ENCODE results near the gene RGL4.
"Not testable (repeated sequence)": the region's sequence is repeated elsewhere in the genome, so short reads cannot be mapped to it uniquely, and the experiment has no call there.

RGL4 gene, protein sequence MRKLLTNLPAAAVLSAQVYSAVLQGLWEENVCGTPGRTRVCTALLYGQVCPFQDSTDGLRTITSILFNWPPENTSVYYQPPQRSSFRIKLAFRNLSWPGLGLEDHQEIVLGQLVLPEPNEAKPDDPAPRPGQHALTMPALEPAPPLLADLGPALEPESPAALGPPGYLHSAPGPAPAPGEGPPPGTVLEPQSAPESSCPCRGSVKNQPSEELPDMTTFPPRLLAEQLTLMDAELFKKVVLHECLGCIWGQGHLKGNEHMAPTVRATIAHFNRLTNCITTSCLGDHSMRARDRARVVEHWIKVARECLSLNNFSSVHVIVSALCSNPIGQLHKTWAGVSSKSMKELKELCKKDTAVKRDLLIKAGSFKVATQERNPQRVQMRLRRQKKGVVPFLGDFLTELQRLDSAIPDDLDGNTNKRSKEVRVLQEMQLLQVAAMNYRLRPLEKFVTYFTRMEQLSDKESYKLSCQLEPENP

DNA sequence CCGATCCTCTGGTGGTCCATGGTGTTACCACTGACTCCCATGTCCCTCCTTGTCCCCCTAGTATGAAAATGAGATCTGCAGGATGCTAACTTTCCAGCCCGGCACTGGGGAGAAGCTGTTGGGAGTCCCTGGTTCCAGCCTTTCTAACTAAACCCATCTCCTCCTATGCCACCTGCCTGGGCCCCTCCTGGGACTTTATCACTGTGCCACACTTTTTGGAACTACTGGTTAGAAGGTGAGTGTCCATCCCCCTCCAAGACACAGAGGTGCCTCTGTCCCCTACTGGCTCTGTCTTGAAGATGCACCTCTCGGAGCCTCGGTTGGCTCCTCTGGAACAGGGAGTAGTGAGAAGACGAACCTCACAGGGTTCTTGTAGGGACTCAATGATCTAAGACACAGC, at the start of gene RGL4:
Gene RGL4 (plus strand): TSS at position 301 of the 400 bp plus-strand sequence. CDS start 1,018 bp downstream, outside the sequence.
- no peak for DNase-seq

DNA sequence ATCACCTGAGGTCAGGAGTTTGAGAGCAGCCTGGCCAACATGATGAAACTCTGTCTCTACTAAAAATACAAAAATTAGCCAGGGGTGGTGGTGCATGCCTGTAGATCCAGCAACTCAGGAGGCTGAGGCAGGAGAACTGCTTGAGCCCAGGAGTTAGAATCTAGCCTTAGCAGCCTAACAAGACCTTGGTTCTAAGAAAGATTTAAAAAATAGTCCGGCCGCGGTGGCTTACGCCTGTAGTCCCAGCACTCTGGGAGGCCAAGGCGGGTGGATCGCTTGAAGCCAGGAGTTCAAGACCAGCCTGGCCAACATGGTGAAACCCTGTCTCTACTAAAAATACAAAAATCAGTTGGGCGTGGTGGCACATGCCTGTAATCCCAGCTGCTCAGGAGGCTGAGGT, 44.3 kb upstream of the RGL4 start:
- DNase-seq = not testable (repeated sequence)

DNA sequence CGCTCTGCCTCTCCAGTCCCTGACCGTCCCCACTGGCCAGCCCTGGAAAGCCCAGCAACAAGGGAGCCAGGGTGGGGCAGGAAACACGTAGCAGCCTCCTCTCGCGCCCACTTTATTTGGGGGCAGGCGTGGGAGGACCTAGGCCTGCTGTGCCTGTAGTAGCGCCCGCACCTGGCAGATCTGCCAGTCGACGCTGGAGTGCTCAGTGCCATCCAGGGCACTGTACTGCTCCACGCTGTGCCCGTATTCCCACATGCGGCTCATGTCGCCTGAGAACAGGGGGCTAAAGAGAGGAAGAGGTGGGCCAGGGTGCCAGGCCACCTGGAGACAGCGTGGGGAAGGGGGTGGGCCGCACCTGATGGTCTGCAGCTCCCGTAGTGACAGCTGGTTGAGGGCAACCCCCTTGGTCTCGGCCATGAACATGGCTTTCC, 41.7 kb upstream of the RGL4 start:
- no peak for DNase-seq

DNA sequence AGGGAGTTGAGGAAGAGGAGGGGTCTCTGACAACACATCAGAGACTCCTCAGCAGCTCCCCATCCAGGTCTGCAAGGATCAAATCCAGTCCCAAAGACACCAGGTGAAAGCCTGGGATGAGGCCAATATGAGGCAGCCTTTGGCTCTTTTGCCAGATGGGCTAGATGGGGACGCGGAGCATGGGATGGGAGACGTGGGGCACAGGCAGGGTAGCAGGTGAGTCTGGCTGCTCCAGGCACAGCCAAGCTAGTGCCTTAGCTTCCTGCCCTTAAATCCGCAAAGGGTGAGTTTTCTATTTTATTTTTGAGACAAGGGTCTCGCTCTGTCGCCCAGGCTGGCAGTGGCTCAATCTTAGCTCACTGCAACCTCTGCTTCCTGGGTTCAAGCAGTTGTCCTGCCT, 39.1 kb upstream of the RGL4 start:
- DNase-seq = no peak

DNA sequence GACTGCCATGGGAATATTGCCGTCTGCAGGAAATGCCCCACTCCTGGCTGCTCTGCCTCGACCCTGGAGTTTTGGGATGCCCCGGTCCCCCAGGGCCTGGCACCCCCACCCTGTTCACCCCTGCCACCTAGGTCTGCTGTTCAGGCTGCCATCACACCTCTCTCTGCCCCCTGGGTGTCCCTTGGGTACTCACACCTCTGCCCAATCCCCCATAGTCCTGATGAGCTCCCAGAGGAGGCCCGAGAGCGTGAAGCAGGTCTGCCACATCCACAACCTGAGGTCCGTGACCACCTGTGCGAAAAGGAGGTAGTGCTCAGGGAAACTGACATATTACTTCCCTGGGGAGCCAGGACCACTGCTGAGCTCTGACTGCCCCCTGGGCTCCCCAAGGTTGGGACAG, 38.5 kb upstream of the RGL4 start:
- no peak for DNase-seq

DNA sequence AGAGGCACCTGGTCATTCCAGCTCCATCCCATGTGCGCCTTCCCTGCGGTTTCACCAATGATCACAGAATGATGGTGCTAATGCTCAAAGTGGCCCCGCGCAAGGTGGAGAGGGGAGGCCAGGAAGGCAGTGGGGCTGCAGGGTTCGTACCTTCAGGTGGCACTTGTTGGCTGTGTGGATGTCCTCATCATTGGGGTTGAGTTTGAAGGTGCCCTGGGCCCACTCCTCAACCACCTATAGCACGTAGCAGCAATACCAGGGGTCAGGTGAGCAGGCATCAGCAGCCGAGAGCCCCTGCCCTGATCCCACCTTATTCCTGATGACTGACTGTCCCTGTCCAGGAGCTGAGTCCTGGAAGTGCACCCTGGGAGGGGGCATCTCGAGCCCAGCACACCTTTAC, 38.1 kb upstream of the RGL4 start:
- no peak for DNase-seq

DNA sequence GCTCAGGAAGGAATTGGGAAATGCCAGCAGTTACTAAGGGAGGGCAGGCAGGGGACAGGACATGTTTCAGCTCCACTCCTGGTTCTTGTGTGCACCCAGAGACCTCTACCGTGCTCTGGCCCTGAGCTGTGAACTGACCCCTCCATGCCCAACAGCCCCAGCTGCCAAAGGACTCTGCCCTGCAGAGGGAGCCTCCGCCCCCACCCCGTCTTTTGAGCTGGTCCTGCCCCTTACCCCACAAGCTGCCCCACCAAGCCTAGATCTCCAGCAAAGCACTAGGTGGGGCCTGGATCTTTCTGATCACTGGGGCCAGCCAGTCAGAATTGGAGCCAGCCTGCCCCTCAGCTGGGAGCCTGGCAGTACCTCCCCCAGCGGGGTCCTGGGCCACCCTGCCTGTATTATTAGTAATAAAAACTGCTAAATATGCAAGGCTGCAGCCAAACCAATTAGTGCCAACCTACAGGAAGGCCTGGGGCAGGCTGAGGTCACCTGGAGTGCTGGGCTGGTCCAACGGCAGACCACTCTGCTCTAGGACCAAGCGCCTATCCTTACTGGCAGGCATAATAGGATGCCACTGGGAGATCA, 34.8 kb upstream of the RGL4 start:
- DNase-seq = no peak

DNA sequence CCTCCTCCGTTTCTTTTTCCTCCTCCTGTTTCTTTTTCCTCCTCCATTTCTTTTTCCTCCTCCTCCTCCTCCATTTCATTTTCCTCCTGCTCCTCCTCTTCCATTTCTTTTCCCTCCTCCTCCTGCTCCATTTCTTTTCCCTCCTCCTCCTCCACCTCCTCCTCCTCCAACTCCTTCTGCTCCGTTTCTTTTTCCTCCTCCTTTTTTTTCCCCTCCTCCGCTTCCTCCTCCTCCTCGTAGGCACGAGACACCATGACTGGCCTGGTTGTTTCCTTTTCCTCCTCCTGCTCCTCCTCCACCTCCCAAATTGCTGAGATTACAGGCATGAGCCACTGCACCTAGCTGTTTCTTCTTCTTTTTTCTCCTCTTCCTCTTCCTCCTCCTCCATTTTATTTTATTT, 33.1 kb upstream of the RGL4 start:
- no peak for DNase-seq

DNA sequence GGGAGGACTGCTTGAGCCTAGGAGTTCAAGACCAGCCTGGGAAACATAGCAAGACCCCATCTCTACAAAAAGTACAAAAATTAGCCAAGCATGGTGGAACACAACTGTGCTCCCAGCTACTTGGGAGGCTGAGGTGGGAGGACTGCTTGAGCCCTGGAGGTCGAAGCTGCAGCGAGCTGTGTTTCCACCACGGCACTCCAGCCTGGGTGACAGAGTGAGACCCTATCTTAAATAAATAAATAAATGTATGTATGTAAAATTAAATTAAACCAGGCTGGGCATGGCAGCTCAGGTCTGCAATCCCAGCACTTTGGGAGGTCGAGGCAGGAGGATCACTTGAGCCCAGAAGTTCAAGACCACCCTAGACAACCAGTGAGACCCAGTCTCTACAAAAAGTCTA, 30.4 kb upstream of the RGL4 start:
- not testable (repeated sequence) for DNase-seq

DNA sequence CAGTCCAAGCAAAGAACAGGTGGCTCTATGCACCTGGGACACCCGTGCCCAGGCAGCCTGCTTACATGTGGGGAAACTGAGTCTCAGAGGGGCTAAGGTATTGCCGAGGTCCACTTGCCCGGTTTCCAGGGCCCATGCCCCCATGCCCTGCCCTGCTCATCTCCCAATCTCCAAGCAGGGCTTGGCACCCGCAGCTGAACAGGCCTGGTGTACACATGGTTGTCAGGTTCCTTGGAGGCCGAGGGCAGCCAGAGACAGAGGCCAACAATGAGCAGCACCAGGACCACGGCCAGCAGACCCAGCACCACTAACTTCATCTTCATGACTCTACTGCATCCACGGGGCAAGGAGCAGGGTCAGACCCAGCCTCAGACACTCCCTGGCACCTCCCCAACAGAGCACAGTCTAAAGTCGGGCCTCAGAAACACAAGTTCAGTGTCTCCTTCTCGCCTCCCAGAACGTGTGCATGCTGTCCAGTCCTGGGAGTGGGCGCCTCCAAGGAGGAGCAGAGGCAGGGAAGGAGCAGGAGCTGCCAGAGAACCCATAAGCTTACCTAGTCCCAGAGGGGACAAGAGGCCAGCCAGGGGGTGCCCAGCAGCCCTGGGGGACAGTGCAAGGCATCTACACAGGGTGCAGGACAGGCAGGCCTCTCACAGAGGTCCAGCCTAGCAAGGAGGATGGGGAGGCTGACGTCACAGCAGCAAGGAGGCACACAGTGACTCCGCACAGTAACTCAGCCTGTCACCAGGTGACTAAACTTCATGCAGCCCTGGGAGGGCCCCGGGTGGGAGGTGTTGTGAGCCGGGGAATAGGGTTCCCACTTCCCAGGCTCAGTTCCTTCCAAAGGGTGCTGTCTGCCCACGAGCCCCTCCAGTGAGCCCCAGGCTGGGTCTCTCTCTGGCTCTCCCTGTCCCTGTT, 20.2 kb upstream of the RGL4 start:
- no peak for DNase-seq

DNA sequence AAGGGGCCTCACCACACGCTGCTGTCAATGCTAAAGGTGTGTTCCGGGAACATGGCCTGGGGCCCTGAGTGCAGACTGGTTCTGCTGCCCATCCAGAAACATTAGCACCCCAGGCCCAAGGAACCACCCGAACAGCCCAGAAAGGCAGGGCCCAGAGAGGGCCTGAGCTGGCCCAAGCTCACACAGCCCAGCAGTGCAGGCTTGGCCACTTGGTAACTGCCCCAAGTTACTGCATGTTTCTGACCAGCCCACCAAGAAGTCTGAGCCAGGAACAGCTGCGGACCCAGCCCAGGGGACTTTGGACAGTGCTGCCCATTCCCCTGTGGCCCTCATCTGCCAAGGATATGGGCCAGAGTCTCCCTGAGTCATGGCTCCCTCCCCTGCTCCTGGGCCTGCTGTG, 19.4 kb upstream of the RGL4 start:
- DNase-seq = not testable (repeated sequence)

DNA sequence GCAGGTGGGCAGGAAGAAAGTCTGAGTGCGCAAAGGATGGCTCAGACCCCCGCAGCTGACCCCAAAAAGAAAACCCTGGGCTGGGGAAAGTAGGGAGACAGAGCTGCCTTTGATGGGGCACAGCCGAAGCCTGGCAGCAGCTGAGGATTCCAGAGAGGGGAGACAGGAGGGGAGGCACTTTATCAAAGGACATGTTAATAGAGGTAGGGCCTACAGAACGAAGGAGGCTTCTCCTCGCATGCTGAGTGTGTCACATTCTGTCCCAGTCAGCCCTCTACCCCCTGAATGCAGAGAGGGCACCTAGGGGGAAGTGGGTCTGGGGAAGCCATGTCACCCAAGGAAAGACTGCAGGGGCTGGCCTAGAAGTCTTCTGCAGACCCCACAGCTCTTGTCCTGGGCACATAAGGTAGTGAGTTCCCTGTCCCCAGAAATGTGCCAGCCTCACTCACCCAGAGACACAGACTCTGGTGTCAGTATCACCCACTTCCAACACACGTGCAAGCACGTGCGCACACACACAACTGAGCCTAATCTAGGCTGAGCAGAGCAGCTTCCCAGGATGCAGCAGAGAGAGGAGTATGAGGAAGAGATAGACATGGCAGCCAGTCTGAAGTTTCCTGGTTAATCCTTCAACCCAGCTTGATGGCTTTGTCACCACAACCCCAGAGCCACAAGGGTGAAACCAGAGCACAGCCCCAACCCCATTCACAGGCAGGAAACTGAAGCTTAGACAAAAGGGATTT, 18.3 kb upstream of the RGL4 start:
- not testable (repeated sequence) for DNase-seq

DNA sequence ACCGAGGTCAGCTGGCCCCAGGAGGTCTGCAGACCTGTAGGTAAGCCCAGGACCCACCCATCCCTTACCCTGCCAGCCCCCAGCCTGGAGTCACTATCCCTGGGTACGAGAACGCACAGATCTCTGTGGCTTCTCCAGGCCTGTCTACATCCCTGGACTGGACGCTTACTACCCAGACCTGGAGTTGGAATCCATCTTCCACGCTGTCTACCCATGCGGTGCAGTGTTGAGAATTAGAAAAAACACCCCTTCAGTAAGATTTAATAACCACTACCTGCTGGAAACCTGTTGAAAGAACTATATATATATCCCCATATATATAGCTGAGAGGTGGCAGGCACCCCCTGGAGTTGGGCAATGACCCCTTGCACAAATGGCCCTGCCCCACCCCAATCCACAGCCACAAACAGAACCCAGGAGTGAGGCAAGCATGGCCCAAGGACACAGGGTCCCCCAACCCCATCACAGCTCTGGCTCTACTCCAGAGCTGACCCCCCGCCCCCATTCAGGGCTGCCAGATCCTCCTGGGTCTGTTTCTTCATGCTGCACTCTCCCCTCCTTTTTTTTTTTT, 17.7 kb upstream of the RGL4 start:
- no peak for DNase-seq

DNA sequence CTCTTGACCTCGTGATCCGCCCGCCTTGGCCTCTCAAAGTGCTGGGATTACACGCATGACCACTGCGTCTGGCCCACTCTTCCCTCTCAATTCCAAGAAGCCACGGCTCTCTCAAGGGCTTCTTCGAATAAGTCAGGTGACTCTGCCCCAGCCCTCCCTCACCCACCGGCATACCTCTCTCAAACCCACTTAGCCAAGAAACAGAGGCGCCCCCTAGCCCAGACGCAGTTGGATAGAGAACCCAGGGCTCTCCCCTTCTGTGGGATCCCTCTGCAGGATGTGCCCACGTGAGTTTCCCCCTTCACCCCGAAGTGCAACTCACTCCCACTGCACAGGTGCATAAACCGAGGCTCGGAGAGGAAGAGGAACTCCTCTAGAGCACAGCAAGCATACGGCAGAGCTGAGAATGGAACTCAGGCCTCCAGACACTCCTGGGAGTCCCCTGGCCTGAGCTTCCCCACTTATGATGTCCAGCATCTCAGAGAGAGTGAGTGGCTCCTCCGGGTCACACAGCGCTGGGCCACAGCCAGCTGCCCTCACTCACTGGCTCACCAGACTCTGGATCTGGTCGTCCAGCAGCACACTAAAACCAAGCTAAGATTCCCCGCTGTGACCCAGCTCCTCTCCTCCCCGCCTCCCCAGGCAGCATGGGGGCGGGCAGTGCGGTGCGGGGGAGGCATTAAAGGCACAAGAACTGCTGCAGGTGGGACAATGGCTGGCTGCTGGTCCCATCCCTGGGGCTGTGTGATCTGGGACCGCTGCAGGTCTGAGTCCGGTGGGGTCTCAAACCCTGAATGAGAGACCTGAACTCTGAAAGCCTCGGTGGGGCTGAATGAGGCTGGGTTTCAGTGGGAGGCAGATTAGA, 16.8 kb upstream of the RGL4 start:
- no peak for DNase-seq

DNA sequence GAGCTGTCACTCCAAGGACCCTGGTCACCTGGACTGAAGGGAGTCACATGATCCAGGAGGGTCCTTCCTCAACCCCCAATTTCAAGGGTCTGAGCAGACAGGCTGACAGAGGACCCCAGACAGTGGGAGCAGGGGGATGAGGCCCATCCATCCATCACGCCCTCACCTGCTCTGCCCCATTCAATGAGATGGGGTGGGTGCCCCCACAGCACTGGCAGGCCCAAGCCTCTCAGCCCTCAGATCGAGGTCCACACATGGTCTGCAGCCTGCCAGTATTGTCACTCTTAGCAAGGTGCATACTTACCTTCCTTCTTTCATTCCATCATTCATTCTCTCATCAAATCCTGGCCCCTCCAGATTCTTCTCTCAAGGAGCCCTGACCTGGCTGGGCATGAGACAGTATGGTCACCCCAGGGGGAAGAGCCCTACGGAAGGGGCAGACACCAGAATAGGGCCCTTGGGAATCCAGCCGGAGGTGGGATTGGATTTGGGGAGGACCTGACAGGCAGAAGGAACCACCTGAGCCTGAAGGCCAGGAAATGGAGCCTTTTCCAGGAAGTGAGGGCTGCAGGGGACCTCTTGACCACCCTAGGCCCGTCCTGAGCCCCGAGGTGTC, 15.8 kb upstream of the RGL4 start:
- not testable (repeated sequence) for DNase-seq

DNA sequence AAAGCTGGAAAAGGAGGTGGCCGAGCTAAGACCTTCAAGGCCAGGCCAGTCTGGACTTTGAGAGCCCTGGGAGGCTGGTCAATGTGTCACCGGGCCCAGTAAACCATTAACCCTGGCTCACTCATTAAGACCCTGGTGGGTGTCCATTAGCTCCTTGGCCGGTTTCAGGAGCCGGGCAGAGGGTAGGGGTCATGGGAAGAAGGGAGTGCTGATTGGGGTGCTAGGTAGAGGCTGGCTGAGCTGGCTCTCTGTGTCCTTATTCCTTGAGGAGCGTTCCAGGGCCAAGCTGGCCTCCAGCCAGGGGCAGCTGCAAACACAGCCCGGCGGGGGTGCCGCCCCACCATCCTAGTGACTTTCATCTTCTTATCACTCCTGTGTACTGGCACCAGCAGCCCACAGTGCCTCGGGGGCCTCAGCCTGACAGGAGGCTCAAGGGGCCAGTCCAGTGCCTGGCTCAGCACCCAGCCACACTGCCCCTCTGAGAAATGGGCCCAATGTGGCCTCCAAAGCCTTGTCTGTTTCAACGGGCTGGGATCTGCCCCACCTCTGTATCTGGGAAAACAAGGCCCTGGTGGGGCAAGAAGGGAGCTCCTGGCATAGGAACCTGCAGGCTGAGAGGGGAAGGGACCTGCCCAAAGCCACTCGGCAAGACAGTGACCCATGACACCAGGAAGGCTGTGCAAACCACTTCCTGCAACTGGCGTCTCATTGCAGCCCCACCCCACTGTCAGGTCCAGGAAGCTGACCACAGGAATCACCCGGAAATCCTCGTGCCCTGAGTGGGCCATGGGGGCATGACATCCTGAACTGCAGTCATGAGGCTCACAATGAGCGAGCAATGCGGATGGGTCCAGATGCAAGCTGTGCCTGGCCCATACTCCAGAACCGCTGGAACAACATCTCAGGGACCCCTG, 15.1 kb upstream of the RGL4 start:
- no peak for DNase-seq

DNA sequence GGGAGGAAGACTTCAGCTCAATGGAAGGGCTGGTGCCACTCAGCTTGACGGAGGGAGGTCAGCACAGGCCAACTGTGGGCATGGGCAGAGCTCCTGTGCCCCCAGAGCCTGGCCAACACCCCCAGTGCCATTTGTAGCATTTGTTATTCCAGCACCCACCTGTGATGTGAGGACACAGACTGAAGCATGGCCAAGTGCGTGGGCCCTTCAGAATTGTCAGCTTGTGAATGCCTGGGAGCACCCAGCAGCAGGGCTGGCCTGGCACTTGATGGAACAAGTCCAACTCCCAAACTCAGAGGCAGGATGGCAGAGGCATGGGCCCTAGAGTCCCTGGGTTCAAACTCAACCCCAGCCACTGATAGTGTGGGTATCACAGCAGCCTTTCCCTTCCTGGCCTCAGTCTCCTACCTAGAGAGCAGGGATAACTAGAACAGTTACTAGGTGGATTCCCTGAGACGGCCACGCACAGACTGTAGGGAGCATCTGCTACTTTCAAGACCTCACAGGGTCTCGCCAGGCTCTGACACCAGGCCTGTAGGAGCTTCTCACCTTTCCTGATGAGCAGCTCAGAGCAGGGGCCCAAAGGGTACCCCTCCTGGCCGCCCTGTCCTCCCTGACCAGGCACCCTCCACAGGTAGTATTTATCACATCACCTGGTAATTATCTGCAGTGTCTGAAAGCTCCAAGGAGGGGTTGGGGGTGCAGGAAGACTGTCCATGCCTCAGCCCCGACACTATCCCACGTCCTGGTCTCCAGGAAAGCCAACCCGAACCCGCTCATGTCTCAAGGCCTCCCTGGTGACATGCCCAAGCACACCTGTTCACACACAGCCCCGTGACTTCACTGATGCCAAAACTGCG, 13.7 kb upstream of the RGL4 start:
- not testable (repeated sequence) for DNase-seq

DNA sequence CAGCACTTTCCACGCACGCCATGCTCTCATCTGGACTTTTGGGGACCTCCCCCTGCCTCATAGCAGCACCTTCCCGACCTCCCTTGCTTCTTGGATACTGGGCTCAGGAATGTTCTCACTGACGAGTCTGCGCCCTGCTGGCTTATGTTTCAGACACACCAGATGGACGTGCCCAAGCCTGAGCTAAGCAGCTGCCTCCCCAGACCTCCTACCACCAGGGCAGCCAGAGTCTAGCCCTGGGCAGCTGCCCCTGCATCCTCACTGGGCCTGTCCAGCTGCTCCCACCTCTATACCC, 13.2 kb upstream of the RGL4 start:
- no peak for DNase-seq

DNA sequence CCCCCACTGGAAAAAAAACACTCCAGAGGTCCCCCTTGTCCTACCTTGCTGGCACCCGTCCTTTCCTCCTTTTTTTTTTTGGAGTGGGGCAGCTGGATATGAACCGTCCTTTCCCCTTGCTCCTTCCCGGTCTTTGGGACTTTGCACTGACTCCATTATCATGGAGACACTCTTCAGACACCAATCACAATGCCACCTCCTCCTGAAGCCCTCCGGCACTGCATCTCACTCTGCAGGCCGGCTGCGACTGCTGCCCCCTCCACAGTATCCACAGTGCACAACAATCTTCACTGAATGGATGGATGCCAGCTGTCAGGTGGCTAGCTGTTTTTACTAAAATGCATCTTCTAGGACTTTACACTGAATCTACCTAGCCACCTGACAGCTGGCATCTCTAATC, 12.7 kb upstream of the RGL4 start:
- DNase-seq = no peak
